ENCODE results near the gene IQSEC3.

Gene IQSEC3

DNA sequence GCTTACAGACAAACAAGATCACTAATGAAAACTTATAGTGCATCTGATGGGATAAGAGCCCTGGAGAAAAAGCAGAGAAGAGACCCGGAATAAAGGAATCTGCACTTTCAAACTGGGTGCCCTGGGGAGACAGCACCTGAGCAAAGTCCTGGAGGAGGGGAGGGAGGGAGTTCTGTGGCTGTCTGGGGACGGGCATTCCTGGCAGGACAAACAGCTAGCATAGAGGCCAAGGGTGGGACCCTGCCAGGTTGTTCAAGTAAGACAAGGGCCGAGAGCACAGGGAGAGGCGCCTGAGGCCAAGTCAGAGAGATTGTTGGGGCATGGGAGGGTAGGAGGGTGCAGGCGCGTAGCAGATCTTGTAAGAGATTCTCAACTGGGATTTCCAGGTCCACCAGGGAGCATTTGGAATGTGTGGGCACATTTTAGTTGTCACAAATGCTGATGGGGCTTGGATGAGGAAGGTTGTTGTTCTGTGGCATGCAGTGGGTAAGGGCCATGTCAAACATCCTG lies 14.2 kb downstream of the IQSEC3 start:
- Histone ChIP-seq H3K27me3 (ENCODE audit: control insufficient read depth in 1 of 2, insufficient read depth in 2 of 2, low read length in 2 of 2) (peaks cover 16 to 26% of the 10 kb centered on the region in 2 donors), H3K36me3 (ENCODE audit: control insufficient read depth in 1 of 2, insufficient read depth in 2 of 2, low read length in 2 of 2) (no peaks in the 10 kb centered on the region), H3K27ac (ENCODE audit: low read depth, low read length) (no peak overlapping the region), H3K9me3 (ENCODE audit: control insufficient read depth in 1 of 2, low read length in 2 of 2) (no peaks in the 10 kb centered on the region), H3K4me1 (ENCODE audit: control insufficient read depth in 1 of 2, insufficient read depth in 2 of 2, low read length in 2 of 2) (no peaks in the 10 kb centered on the region), H3K9ac (ENCODE audit: low read depth in 1 of 2, low read length in 2 of 2) (no peak overlapping the region), H3K4me3 (ENCODE audit: low read depth in 1 of 2, low read length in 2 of 2) (no peak overlapping the region)

DNA sequence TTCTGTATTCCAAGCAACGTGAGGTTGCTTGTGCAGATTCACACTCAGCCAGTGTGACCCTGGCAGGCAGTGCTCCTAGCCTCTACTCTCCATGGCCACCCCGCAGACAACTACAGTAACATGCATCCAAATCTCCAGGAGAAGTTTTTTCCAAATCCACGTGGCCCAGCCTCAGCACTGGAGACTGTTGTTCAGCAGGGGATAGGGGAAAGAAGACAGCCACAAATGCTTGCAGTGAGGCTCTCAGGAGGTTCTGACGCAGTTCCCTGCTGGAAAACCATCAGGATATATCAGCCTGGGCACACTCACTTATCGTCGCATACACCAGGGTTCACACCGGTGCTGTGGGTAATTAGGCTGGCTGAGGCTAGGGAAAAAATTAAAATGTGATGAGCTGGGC lies 16.2 kb downstream of the IQSEC3 start:
- no peak overlapping the region for H3K4me3 ChIP-seq (ENCODE audit: low read depth in 1 of 2, low read length in 2 of 2)
- H3K9ac ChIP-seq (ENCODE audit: low read depth in 1 of 2, low read length in 2 of 2), result no peak overlapping the region
- peaks cover 16 to 20% of the 10 kb centered on the region in 2 donors for H3K27me3 ChIP-seq (ENCODE audit: control insufficient read depth in 1 of 2, insufficient read depth in 2 of 2, low read length in 2 of 2)
- H3K9me3 ChIP-seq (ENCODE audit: control insufficient read depth in 1 of 2, low read length in 2 of 2), result no peaks in the 10 kb centered on the region
- no peaks in the 10 kb centered on the region for H3K36me3 ChIP-seq (ENCODE audit: control insufficient read depth in 1 of 2, insufficient read depth in 2 of 2, low read length in 2 of 2)
- no peaks in the 10 kb centered on the region for H3K4me1 ChIP-seq (ENCODE audit: control insufficient read depth in 1 of 2, insufficient read depth in 2 of 2, low read length in 2 of 2)
- no peak overlapping the region for H3K27ac ChIP-seq (ENCODE audit: low read depth, low read length)

DNA sequence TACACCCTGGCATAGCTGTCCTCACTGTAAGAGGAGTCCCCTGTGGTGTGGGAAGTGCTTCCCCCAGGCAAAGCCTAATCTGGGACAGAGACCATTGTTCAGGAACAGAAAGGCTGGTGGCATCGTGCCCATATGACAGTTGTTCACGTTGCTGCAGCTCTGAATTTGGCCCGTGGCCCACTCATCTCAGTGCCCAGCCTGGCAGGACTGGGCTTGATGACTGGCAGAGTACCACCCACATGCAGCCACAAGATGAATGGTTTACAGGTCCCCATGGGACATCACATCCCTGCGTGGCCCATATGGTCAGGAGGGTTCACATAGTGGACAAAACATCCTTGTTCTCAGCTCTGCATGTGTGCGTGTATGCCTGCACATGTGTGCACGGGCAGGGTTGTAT lies 17.5 kb downstream of the IQSEC3 start:
- H3K36me3 ChIP-seq (ENCODE audit: control insufficient read depth in 1 of 2, insufficient read depth in 2 of 2, low read length in 2 of 2), result no peaks in the 10 kb centered on the region
- H3K4me3 ChIP-seq (ENCODE audit: low read depth in 1 of 2, low read length in 2 of 2), result no peak overlapping the region
- peaks cover 14 to 17% of the 10 kb centered on the region in 2 donors for H3K27me3 ChIP-seq (ENCODE audit: control insufficient read depth in 1 of 2, insufficient read depth in 2 of 2, low read length in 2 of 2)
- H3K9ac ChIP-seq (ENCODE audit: low read depth in 1 of 2, low read length in 2 of 2), result no peak overlapping the region
- H3K4me1 ChIP-seq (ENCODE audit: control insufficient read depth in 1 of 2, insufficient read depth in 2 of 2, low read length in 2 of 2), result no peaks in the 10 kb centered on the region
- H3K27ac ChIP-seq (ENCODE audit: low read depth, low read length), result no peak overlapping the region
- no peaks in the 10 kb centered on the region for H3K9me3 ChIP-seq (ENCODE audit: control insufficient read depth in 1 of 2, low read length in 2 of 2)

- Histone ChIP-seq H3K4me3 (ENCODE audit: low read depth in 1 of 2, low read length in 2 of 2) (no peak overlapping the region), H3K27me3 (ENCODE audit: control insufficient read depth in 1 of 2, insufficient read depth in 2 of 2, low read length in 2 of 2) (peaks cover 4 to 8% of the 10 kb centered on the region in 2 donors), H3K9me3 (ENCODE audit: control insufficient read depth in 1 of 2, low read length in 2 of 2) (peaks cover 0 to 5% of the 10 kb centered on the region in 2 donors), H3K27ac (ENCODE audit: low read depth, low read length) (no peak overlapping the region), H3K4me1 (ENCODE audit: control insufficient read depth in 1 of 2, insufficient read depth in 2 of 2, low read length in 2 of 2) (no peaks in the 10 kb centered on the region), H3K36me3 (ENCODE audit: control insufficient read depth in 1 of 2, insufficient read depth in 2 of 2, low read length in 2 of 2) (no peaks in the 10 kb centered on the region), H3K9ac (ENCODE audit: low read depth in 1 of 2, low read length in 2 of 2) (no peak overlapping the region)
These were observed 18.7 kb downstream of the IQSEC3 start for GRCh38 chr12:85191-85666.

- no peaks in the 10 kb centered on the region for H3K4me1 ChIP-seq (ENCODE audit: control insufficient read depth in 1 of 2, insufficient read depth in 2 of 2, low read length in 2 of 2)
- no peaks in the 10 kb centered on the region for H3K27me3 ChIP-seq (ENCODE audit: control insufficient read depth in 1 of 2, insufficient read depth in 2 of 2, low read length in 2 of 2)
- no peak overlapping the region for H3K9ac ChIP-seq (ENCODE audit: low read depth in 1 of 2, low read length in 2 of 2)
- no peak overlapping the region for H3K4me3 ChIP-seq (ENCODE audit: low read depth in 1 of 2, low read length in 2 of 2)
- no peaks in the 10 kb centered on the region for H3K36me3 ChIP-seq (ENCODE audit: control insufficient read depth in 1 of 2, insufficient read depth in 2 of 2, low read length in 2 of 2)
- peaks cover 0 to 5% of the 10 kb centered on the region in 2 donors for H3K9me3 ChIP-seq (ENCODE audit: control insufficient read depth in 1 of 2, low read length in 2 of 2)
- H3K27ac ChIP-seq (ENCODE audit: low read depth, low read length), result no peak overlapping the region
These were observed 20.7 kb downstream of the IQSEC3 start for GRCh38 chr12:87315-87714.

GRCh38 chr12:87856-88255 lies 21.3 kb downstream of the IQSEC3 start:
- Histone ChIP-seq H3K4me3 (ENCODE audit: low read depth in 1 of 2, low read length in 2 of 2) (no peak overlapping the region), H3K9ac (ENCODE audit: low read depth in 1 of 2, low read length in 2 of 2) (no peak overlapping the region), H3K4me1 (ENCODE audit: control insufficient read depth in 1 of 2, insufficient read depth in 2 of 2, low read length in 2 of 2) (no peaks in the 10 kb centered on the region), H3K36me3 (ENCODE audit: control insufficient read depth in 1 of 2, insufficient read depth in 2 of 2, low read length in 2 of 2) (no peaks in the 10 kb centered on the region), H3K9me3 (ENCODE audit: control insufficient read depth in 1 of 2, low read length in 2 of 2) (peaks cover 0 to 5% of the 10 kb centered on the region in 2 donors), H3K27ac (ENCODE audit: low read depth, low read length) (no peak overlapping the region), H3K27me3 (ENCODE audit: control insufficient read depth in 1 of 2, insufficient read depth in 2 of 2, low read length in 2 of 2) (no peaks in the 10 kb centered on the region)

GRCh38 chr12:89653-90052 lies 23.1 kb downstream of the IQSEC3 start:
- Histone ChIP-seq H3K4me1 (ENCODE audit: control insufficient read depth in 1 of 2, insufficient read depth in 2 of 2, low read length in 2 of 2) (no peaks in the 10 kb centered on the region), H3K9ac (ENCODE audit: low read depth in 1 of 2, low read length in 2 of 2) (no peak overlapping the region), H3K27ac (ENCODE audit: low read depth, low read length) (no peak overlapping the region), H3K36me3 (ENCODE audit: control insufficient read depth in 1 of 2, insufficient read depth in 2 of 2, low read length in 2 of 2) (no peaks in the 10 kb centered on the region), H3K4me3 (ENCODE audit: low read depth in 1 of 2, low read length in 2 of 2) (no peak overlapping the region), H3K27me3 (ENCODE audit: control insufficient read depth in 1 of 2, insufficient read depth in 2 of 2, low read length in 2 of 2) (no peaks in the 10 kb centered on the region), H3K9me3 (ENCODE audit: control insufficient read depth in 1 of 2, low read length in 2 of 2) (peaks cover 0 to 5% of the 10 kb centered on the region in 2 donors)

DNA sequence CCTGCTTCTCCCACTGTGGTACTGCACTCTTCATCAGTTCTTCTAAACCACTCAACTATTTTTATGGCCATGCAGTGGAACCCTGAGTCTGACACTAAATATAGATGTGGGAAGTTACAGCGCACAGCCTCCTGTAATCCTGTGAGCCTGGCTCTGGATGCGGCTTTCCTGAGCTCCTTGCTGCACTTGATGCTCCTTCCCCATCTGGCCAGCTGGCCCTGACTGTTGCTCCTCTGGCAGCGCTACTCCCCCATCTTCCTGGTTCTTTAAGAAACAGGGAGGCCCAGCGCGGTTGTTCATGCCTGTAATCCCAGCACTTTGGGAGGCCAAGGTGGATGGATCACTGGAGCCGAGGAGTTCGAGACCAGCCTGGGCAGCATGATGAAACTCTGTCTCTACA lies 24.6 kb downstream of the IQSEC3 start:
- H3K27ac ChIP-seq (ENCODE audit: low read depth, low read length), result no peak overlapping the region
- no peak overlapping the region for H3K4me3 ChIP-seq (ENCODE audit: low read depth in 1 of 2, low read length in 2 of 2)
- no peak overlapping the region for H3K9ac ChIP-seq (ENCODE audit: low read depth in 1 of 2, low read length in 2 of 2)
- no peaks in the 10 kb centered on the region for H3K4me1 ChIP-seq (ENCODE audit: control insufficient read depth in 1 of 2, insufficient read depth in 2 of 2, low read length in 2 of 2)
- no peaks in the 10 kb centered on the region for H3K27me3 ChIP-seq (ENCODE audit: control insufficient read depth in 1 of 2, insufficient read depth in 2 of 2, low read length in 2 of 2)
- no peaks in the 10 kb centered on the region for H3K36me3 ChIP-seq (ENCODE audit: control insufficient read depth in 1 of 2, insufficient read depth in 2 of 2, low read length in 2 of 2)
- H3K9me3 ChIP-seq (ENCODE audit: control insufficient read depth in 1 of 2, low read length in 2 of 2), result peaks cover 0 to 5% of the 10 kb centered on the region in 2 donors

GRCh38 chr12:93266-94005 lies 26.9 kb downstream of the IQSEC3 start:
- Histone ChIP-seq H3K9ac (ENCODE audit: low read depth in 1 of 2, low read length in 2 of 2) (no peak overlapping the region), H3K36me3 (ENCODE audit: control insufficient read depth in 1 of 2, insufficient read depth in 2 of 2, low read length in 2 of 2) (no peaks in the 10 kb centered on the region), H3K9me3 (ENCODE audit: control insufficient read depth in 1 of 2, low read length in 2 of 2) (peaks cover 0 to 5% of the 10 kb centered on the region in 2 donors), H3K4me1 (ENCODE audit: control insufficient read depth in 1 of 2, insufficient read depth in 2 of 2, low read length in 2 of 2) (no peaks in the 10 kb centered on the region), H3K4me3 (ENCODE audit: low read depth in 1 of 2, low read length in 2 of 2) (no peak overlapping the region), H3K27ac (ENCODE audit: low read depth, low read length) (no peak overlapping the region), H3K27me3 (ENCODE audit: control insufficient read depth in 1 of 2, insufficient read depth in 2 of 2, low read length in 2 of 2) (peaks cover 5 to 11% of the 10 kb centered on the region in 2 donors)

DNA sequence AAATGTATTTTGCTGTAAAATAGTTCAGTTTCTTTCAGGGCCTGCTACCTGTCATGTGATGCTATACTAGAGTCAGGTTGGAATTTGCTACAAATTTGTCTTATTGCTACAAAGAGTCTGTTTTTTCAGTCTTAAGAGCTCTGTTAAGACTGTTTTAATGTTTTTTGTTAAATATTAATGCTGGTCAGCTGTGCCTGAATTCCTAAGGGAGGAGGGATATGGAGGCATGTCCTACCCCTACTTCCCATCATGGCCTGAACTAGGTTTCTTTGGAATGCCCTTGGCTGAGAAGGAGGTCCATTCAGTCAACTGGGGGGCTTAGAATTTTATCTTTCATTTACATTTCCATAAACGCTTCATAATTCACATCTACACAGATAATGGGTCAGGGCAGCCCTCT lies 30.0 kb downstream of the IQSEC3 start:
- H3K4me1 ChIP-seq (ENCODE audit: control insufficient read depth in 1 of 2, insufficient read depth in 2 of 2, low read length in 2 of 2), result no peaks in the 10 kb centered on the region
- no peak overlapping the region for H3K27ac ChIP-seq (ENCODE audit: low read depth, low read length)
- H3K36me3 ChIP-seq (ENCODE audit: control insufficient read depth in 1 of 2, insufficient read depth in 2 of 2, low read length in 2 of 2), result no peaks in the 10 kb centered on the region
- H3K9me3 ChIP-seq (ENCODE audit: control insufficient read depth in 1 of 2, low read length in 2 of 2), result no peaks in the 10 kb centered on the region
- H3K4me3 ChIP-seq (ENCODE audit: low read depth in 1 of 2, low read length in 2 of 2), result no peak overlapping the region
- H3K9ac ChIP-seq (ENCODE audit: low read depth in 1 of 2, low read length in 2 of 2), result no peak overlapping the region
- H3K27me3 ChIP-seq (ENCODE audit: control insufficient read depth in 1 of 2, insufficient read depth in 2 of 2, low read length in 2 of 2), result peaks cover 24 to 28% of the 10 kb centered on the region in 2 donors
